ENCODE results near the gene DIDO1. TPM values are rescaled to one million over a fixed set of nuclear protein-coding genes. Genes with fewer than 3 reads are reported as not detected.

DIDO1 gene
- total and polyA plus RNA-seq, 2 of the 13 experiments (the other 11 are each of a cell fraction or from before 2014, with no cell fraction given), result 75.0 to 75.1 TPM

- 0 out of 2 replicates have a peak, but pooled peaks have one; percentile 14 for TF ChIP-seq HOXD1 (CRISPR knock-in tag; IDR thresholded peaks at IDR 0.05)
- TF ChIP-seq ARID3A (IDR thresholded peaks at IDR 0.05; ENCODE audit: low read depth, low read length), result no peak
- no peak for TF ChIP-seq ATAD3A (CRISPR knock-in tag; IDR thresholded peaks at IDR 0.05)
- TF ChIP-seq ZNF460 (CRISPR knock-in tag; IDR thresholded peaks at IDR 0.05; ENCODE audit: borderline replicate concordance), result no peak
- TF ChIP-seq PRPF4 (IDR thresholded peaks at IDR 0.05; ENCODE audit: low read depth, low read length, poor library complexity, severe bottlenecking), result no peak
- peak; percentile 81 for TF ChIP-seq ZSCAN31 (CRISPR knock-in tag; IDR thresholded peaks at IDR 0.05; ENCODE audit: low read depth)
- no peak for TF ChIP-seq EHMT2 (IDR thresholded peaks at IDR 0.05; ENCODE audit: borderline replicate concordance, low read depth, low read length)
- no peak for TF ChIP-seq ZNF704 (CRISPR knock-in tag; IDR thresholded peaks at IDR 0.05; ENCODE audit: borderline replicate concordance)
- no peak for TF ChIP-seq GFI1 (CRISPR knock-in tag; IDR thresholded peaks at IDR 0.05; ENCODE audit: borderline replicate concordance)
- no peak for TF ChIP-seq ZNF468 (CRISPR knock-in tag; IDR thresholded peaks at IDR 0.05)
- peak; percentile 76; the same call in 1 of the 2 replicates for TF ChIP-seq SIN3A (IDR thresholded peaks at IDR 0.05; ENCODE audit: borderline replicate concordance, low read depth, low read length)
- TF ChIP-seq ZNF644 (CRISPR knock-in tag; IDR thresholded peaks at IDR 0.05; ENCODE audit: low read depth), result no peak
- TF ChIP-seq KDM3A (CRISPR knock-in tag; IDR thresholded peaks at IDR 0.05; ENCODE audit: low read depth), result 0 out of 2 replicates have a peak, but pooled peaks have one; percentile 4
- no peak for TF ChIP-seq ZBTB8A (CRISPR knock-in tag; IDR thresholded peaks at IDR 0.05; ENCODE audit: borderline replicate concordance, low read depth)
- TF ChIP-seq HNRNPUL1 (IDR thresholded peaks at IDR 0.05; ENCODE audit: low read depth, low read length), result no peak
- 0 out of 2 replicates have a peak, but pooled peaks have one; percentile 15 for TF ChIP-seq MAX (IDR thresholded peaks at IDR 0.05)
- 0 out of 2 replicates have a peak, but pooled peaks have one; percentile 22 for TF ChIP-seq MIER2 (CRISPR knock-in tag; IDR thresholded peaks at IDR 0.05)
- 0 out of 2 replicates have a peak, but pooled peaks have one; percentile 23 for TF ChIP-seq ZNF777 (CRISPR knock-in tag; IDR thresholded peaks at IDR 0.05)
- no peak for TF ChIP-seq ONECUT2 (CRISPR knock-in tag; IDR thresholded peaks at IDR 0.05)
- no peak for TF ChIP-seq SP140L (CRISPR knock-in tag; IDR thresholded peaks at IDR 0.05; ENCODE audit: borderline replicate concordance)
- TF ChIP-seq ZMYM2 (CRISPR knock-in tag; IDR thresholded peaks at IDR 0.05), result no peak
- no peak for TF ChIP-seq ZNF550 (CRISPR knock-in tag; IDR thresholded peaks at IDR 0.05; ENCODE audit: borderline replicate concordance)
- TF ChIP-seq DDIT3 (CRISPR knock-in tag; IDR thresholded peaks at IDR 0.05), result no peak
- TF ChIP-seq NFKB2 (CRISPR knock-in tag; IDR thresholded peaks at IDR 0.05; ENCODE audit: borderline replicate concordance), result peak; percentile 70
- no peak for TF ChIP-seq IKZF1 (IDR thresholded peaks at IDR 0.05)
- peak; percentile 35; the same call in 1 of the 2 replicates for TF ChIP-seq MEF2D (CRISPR knock-in tag; IDR thresholded peaks at IDR 0.05)
- no peak for TF ChIP-seq ZNF703 (CRISPR knock-in tag; IDR thresholded peaks at IDR 0.05; ENCODE audit: borderline replicate concordance)
- TF ChIP-seq KLF12 (CRISPR knock-in tag; IDR thresholded peaks at IDR 0.05; ENCODE audit: borderline replicate concordance), result 0 out of 2 replicates have a peak, but pooled peaks have one; percentile 64
Measured at GRCh38 chr20:62968378-62969178, 42.3 kb upstream of the DIDO1 start (continued).

Data from HepG2 (cell line).